HUES64 (cell line): ENCODE measurements around the gene RABGAP1L.
"Not testable (repeated sequence)": the region's sequence is repeated elsewhere in the genome, so short reads cannot be mapped to it uniquely, and the experiment has no call there.

Experiments used
- H3K27ac ChIP-seq: 2 replicates; pipeline ENCODE4 v1.7.0; 2013; ENCODE audit warnings: low read depth, low read length, inconsistent platforms
- H3K27me3 ChIP-seq: 2 replicates; pipeline ENCODE4 v1.6.1; 2013; ENCODE audit warnings: mild to moderate bottlenecking, low read length; ENCODE audit not compliant: insufficient read depth
- H3K36me3 ChIP-seq: 2 replicates; pipeline ENCODE4 v1.6.1; 2013; ENCODE audit warnings: mild to moderate bottlenecking, low read length; ENCODE audit not compliant: insufficient read depth
- H3K4me1 ChIP-seq: 2 replicates; pipeline ENCODE4 v1.6.1; 2013; ENCODE audit warnings: mild to moderate bottlenecking, low read length, moderate library complexity; ENCODE audit not compliant: insufficient read depth
- H3K4me3 ChIP-seq: 2 replicates; pipeline ENCODE4 v1.5.1; 2013; ENCODE audit warnings: mild to moderate bottlenecking, low read length, moderate library complexity
- H3K9ac ChIP-seq: 2 replicates; pipeline ENCODE4 v1.6.1; 2013; ENCODE audit warnings: mild to moderate bottlenecking, low read depth, low read length
- H3K9me3 ChIP-seq: 2 replicates; pipeline ENCODE4 v1.6.1; 2013; ENCODE audit warnings: low read depth, low read length; ENCODE audit not compliant: insufficient read depth
- WGBS: fragments of 150-250, 120-280 bp; methylation state at CpG from one replicate; pipeline ENCODE4 v1.1.7; 2013; ENCODE audit warnings: missing lambda C conversion rate; 5-methylcytosine and 5-hydroxymethylcytosine counted together

RABGAP1L gene

DNA sequence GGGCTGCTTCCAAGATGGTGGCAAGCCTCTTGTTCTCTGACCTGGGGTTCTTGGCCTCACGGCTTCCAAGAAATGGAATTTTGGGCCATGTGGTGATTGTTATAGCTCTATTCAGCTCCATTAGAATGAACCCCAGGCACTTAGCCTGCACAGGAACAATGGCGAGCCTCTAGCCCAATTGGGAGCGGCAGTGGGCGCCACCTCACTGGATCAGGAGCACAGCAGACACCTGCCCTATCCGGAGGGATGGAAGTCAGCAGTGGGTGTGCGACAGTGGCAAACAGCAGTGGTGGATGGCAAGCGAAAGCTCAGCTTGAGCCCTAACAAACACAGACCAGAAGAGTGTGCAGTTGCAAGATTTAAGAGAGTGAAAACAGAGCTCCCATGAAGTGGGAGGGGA, 519.3 kb downstream of the RABGAP1L start:
- Histone ChIP-seq H3K36me3 (no peaks in the 10 kb centered on the region), H3K9me3 (no peaks in the 10 kb centered on the region), H3K4me3 (no peak overlapping the region), H3K9ac (no peak overlapping the region), H3K4me1 (no peaks in the 10 kb centered on the region), H3K27me3 (no peaks in the 10 kb centered on the region), H3K27ac (no peak overlapping the region)
- 95% methylated on average over 7 of the region's 7 CpGs for WGBS

DNA sequence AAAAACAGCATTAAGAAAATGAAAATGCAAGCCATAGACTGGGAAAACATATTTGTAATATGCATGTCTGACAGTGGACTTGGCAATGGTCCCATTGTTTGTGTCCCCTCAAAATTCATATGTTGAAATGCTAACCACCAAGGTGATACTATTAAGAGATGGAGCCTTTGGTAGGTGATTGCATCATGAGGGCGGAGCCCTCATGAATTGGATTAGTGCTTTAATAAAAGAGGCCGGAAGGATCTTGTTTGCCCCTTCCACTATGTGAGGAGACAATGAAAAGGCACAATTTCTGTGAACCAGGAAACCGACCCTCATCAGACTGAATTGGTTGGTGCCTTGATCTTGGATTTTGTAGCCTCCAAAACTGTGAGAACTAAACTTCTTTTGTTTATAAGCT, 520.8 kb downstream of the RABGAP1L start:
- Histone ChIP-seq H3K9me3 (no peaks in the 10 kb centered on the region), H3K36me3 (no peaks in the 10 kb centered on the region), H3K4me3 (no peak overlapping the region), H3K9ac (no peak overlapping the region), H3K27ac (no peak overlapping the region), H3K4me1 (no peaks in the 10 kb centered on the region), H3K27me3 (no peaks in the 10 kb centered on the region)
- 92% methylated on average over 3 of the region's 3 CpGs for WGBS

DNA sequence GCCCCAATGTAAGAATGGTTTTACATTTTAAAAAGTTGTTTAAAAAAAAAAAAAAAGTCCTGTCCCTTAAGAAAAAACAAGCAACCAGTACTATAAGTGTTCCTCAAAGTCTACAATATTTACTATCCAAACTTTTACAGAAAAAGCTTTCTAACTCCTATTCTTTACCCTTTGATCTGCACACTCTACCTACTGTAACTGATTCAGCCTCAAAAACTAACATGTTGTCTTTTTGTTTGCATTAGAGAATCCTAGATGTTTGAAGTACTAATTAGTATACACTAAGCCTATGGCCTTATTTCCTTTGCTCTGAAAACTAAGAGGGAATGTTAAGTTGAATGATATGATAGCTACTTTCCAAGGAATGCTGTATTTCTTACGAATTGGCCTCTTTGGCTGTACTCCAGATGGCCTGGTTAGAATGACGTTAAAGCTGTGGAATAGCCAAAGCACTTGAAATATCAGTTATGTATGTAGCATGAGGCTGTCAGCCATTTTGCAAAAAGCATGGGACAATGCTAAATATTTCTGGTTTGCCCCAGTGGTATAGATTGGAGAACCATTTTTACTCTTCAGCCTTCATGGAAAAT, 523.2 kb downstream of the RABGAP1L start:
- 91% methylated on average over 2 of the region's 2 CpGs for WGBS
- Histone ChIP-seq H3K27ac (no peak overlapping the region), H3K9ac (no peak overlapping the region), H3K27me3 (no peaks in the 10 kb centered on the region), H3K36me3 (no peaks in the 10 kb centered on the region), H3K4me3 (no peak overlapping the region), H3K9me3 (no peaks in the 10 kb centered on the region), H3K4me1 (no peaks in the 10 kb centered on the region)

DNA sequence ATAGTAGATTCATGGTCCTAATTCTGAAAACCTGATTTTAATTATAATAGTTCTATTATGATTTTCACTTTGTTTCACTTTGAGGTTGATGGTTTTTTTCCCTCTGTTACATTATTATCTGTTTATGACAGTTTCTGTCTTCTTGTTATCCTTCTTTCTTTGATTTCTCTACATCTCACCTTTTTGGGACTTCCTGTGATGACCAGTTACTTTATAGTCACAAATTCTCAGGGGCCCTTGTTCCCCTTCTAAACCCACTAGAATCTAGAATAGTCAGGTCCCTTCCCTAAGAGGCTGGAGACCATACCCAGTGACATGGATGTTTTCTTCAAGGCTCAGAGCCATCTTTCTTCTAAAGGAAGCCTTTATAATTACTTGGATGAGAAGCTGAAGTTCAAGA, 526.9 kb downstream of the RABGAP1L start:
- Histone ChIP-seq H3K9me3 (no peaks in the 10 kb centered on the region), H3K4me1 (no peaks in the 10 kb centered on the region), H3K9ac (no peak overlapping the region), H3K27me3 (no peaks in the 10 kb centered on the region), H3K36me3 (no peaks in the 10 kb centered on the region), H3K27ac (no peak overlapping the region), H3K4me3 (no peak overlapping the region)

DNA sequence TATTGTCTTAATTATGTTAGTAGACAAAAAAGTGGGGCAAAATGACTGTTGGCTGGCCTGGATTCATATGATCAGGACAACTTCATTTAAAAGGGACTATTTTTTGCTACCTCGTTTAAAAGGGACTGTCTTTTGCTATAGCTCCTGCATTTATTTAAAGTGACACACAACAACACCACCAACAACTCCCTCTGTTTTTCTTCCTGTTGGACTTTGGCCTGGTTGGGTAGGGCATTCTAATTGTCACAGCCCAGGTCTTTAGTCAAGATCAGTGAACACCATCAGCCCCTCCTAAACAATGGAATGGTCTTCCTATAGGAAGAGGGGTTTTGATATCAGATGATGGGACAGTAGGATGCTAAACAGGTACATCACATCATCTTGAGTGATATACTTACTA, 530.2 kb downstream of the RABGAP1L start:
- Histone ChIP-seq H3K9me3 (no peaks in the 10 kb centered on the region), H3K36me3 (no peaks in the 10 kb centered on the region), H3K27ac (no peak overlapping the region), H3K9ac (no peak overlapping the region), H3K4me3 (no peak overlapping the region), H3K4me1 (peaks cover 12% of the 10 kb centered on the region), H3K27me3 (no peaks in the 10 kb centered on the region)
- 87% methylated on average over 1 of the region's 1 CpG for WGBS

DNA sequence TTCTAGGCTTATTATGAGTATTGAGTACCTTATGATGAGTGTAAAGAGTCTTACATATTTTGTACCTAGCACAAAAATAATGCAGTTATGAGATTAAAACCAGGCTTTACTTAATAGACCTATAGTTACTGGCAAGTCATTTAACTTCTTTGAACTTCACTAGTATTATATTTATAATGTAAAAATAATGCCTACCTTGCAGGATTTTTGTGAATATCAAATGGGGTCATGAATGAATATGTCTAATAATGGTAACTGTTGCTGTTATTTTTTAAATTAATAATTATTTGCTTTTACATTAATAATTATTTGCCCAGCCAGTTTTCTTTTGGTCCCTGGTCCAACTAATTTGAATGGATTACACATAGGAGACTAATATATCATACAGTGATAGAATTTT, 530.9 kb downstream of the RABGAP1L start:
- Histone ChIP-seq H3K4me3 (no peak overlapping the region), H3K27ac (no peak overlapping the region), H3K9ac (no peak overlapping the region), H3K27me3 (no peaks in the 10 kb centered on the region), H3K36me3 (no peaks in the 10 kb centered on the region), H3K9me3 (no peaks in the 10 kb centered on the region), H3K4me1 (peaks cover 12% of the 10 kb centered on the region)

DNA sequence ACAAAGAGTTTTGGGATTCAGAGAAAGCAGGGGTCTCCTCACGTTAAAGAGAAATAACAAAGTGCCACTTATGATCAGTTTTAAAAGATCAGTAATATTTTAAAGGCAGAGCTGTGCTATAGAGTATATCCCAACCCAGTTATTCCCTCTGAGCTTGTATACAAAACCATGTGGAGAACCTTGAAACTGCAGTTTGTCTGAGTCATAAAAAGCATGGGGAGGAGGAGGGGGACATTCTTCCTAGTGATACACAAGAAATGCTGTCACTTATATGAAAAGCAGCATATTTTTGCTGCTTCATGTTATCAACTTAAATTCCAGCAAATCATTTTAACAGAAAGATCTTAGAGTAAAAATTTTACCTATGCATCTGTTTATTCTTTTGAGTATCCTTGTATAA, 533.0 kb downstream of the RABGAP1L start:
- no peaks in the 10 kb centered on the region for H3K36me3 ChIP-seq
- H3K27me3 ChIP-seq = no peaks in the 10 kb centered on the region
- no peaks in the 10 kb centered on the region for H3K9me3 ChIP-seq
- H3K27ac ChIP-seq = no peak overlapping the region
- no peak overlapping the region for H3K9ac ChIP-seq
- H3K4me1 ChIP-seq = peaks cover 12% of the 10 kb centered on the region
- no peak overlapping the region for H3K4me3 ChIP-seq
- WGBS = 100% methylated on average over 1 of the region's 1 CpG

DNA sequence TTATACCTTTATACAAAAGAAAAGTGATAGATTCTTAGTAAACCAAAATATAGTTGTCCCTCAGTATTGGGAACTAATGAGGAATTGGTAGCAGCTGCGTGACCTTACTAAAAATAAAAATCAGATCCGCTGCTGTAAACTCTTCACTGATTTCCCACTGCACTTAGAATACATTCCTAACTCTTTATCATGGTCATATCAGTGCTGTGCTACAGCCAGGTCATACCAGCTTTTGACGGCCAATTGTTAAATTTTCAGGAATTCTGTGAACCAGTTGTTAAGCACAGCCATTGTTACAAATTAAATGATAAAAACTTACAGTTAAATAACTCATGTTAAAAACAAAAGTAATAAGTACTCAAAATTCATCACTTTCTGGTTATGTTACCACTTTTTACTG, 533.8 kb downstream of the RABGAP1L start:
- Histone ChIP-seq H3K27ac (no peak overlapping the region), H3K4me1 (peaks cover 12% of the 10 kb centered on the region), H3K4me3 (no peak overlapping the region)

DNA sequence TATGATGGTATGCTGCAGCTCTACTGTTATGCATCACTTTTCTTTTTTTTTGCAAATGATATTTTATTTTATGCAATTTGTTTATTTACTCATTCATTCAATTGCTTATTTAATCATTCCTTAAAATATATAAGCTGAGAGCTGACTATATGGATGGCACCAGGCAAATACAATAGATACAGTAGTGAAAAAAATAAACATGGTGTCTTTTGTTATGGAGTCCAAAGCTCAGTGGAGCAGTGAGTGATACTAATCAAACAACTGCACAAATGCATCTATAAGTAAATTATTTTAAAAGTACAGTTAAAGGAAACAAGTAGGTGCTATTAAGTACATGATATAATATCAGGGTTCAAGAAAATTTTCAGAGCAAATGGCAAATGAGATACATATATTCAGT, 534.2 kb downstream of the RABGAP1L start:
- H3K27ac ChIP-seq, H3K27me3 ChIP-seq, H3K9ac ChIP-seq, H3K36me3 ChIP-seq, H3K9me3 ChIP-seq, H3K4me3 ChIP-seq: not testable (repeated sequence)
- H3K4me1 ChIP-seq = peaks cover 12% of the 10 kb centered on the region

More for the DNA sequence above, 533.8 kb downstream of the RABGAP1L start:
- no peaks in the 10 kb centered on the region for H3K9me3 ChIP-seq
- 78% methylated on average over 3 of the region's 3 CpGs for WGBS
- no peaks in the 10 kb centered on the region for H3K27me3 ChIP-seq
- H3K9ac ChIP-seq = no peak overlapping the region
- H3K36me3 ChIP-seq = no peaks in the 10 kb centered on the region

DNA sequence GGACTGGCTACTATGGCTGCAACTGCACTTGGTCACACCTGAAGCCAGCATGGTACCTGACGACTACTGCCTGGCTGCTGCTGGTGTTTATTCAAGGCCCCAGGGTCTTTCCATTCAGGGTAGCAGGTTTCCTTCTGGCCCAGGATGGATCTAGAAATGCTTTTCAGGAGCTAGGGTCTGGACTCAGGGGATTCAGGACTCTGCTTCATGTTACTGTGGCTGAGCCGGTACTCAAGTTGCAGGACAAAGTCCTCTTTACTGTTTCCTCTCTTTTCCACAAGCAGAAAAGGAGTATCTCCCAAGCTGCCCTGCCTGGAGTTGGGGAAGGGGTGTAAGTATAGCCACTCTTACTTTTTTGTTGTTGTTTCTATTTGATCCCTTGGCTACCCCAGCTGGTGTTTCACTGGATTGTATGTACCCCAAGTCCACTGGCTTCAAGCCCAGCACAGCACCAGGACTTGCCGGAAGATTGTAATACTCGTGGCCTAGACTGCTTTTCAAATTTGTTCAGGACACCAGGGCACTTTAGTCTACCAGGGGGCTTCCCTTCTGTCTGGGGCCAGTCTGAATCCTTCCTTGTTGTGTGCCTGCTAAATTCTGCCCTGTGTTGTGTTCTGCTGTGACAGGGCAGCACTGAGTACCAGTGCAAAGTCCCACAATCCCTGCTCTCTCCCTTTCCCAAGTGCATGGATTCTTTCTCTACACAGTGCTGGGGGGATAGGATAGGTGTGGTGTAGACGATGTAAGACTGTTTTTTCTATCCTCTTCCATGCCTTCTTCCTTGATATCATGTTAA, 536.9 kb downstream of the RABGAP1L start:
- Histone ChIP-seq H3K27ac (no peak overlapping the region), H3K9ac (no peak overlapping the region), H3K4me3 (no peak overlapping the region), H3K36me3 (no peaks in the 10 kb centered on the region), H3K4me1 (peaks cover 19% of the 10 kb centered on the region), H3K9me3 (no peaks in the 10 kb centered on the region), H3K27me3 (no peaks in the 10 kb centered on the region)
- WGBS = 93% methylated on average over 4 of the region's 5 CpGs

DNA sequence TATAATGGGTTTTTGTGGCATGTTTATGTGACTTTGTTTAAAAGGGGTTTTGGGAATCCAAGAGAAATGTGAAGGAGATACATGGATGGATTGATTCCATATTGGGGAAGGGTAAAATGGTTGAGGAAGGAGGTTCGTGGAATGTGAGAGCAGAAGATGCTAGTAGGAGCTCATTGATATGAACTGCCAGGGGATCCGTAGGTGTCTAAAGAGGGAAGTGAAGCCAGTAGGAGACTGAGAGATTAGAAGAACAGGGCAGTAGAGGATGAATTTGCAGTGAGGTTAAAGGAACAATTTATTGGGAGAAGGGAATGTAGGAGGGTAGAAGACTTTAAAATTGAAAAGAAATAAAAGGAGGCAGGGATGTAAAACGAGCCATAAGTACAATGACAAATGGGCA, 541.0 kb downstream of the RABGAP1L start:
- no peaks in the 10 kb centered on the region for H3K27me3 ChIP-seq
- H3K4me1 ChIP-seq = peaks cover 8% of the 10 kb centered on the region
- 79% methylated on average over 3 of the region's 3 CpGs for WGBS
- no peaks in the 10 kb centered on the region for H3K36me3 ChIP-seq
- H3K4me3 ChIP-seq = no peak overlapping the region
- no peaks in the 10 kb centered on the region for H3K9me3 ChIP-seq
- H3K9ac ChIP-seq = no peak overlapping the region
- H3K27ac ChIP-seq = no peak overlapping the region

DNA sequence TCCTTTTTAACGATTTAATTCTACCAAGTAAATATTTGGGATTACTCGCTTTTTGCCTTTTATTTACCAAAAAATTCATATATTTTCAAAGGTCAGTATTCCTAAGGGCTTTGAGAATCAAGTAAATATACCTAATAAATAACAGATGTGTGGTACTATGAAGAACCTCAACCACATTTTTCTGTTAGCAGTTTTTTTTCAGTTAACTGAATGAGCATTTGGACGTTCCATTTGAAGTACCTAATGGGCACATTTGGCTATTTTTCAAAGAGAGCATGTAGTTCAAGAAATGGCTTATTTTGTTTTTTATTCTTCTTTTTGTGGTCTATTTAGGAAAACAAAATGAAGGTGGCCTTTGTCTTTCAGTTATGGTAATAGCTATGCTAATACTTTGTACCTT, 541.5 kb downstream of the RABGAP1L start:
- H3K9ac ChIP-seq = no peak overlapping the region
- no peak overlapping the region; the same call in 1 of the 2 replicates for H3K27ac ChIP-seq
- no peak overlapping the region for H3K4me3 ChIP-seq
- peaks cover 8% of the 10 kb centered on the region for H3K4me1 ChIP-seq
- no peaks in the 10 kb centered on the region for H3K9me3 ChIP-seq
- 85% methylated on average over 2 of the region's 3 CpGs for WGBS
- H3K27me3 ChIP-seq = no peaks in the 10 kb centered on the region
- no peaks in the 10 kb centered on the region for H3K36me3 ChIP-seq
